ENCODE results near the gene C5orf22.

C5orf22 gene

GRCh38 chr5:31569068-31569467, 37.0 kb downstream of the C5orf22 start:
- DNase-seq (ENCODE audit: low read depth): no peak
- TF ChIP-seq MYC (IDR thresholded peaks at IDR 0.05; ENCODE audit: low read depth, low read length): no peak
- no peak for TF ChIP-seq CTCF (IDR thresholded peaks at IDR 0.05; ENCODE audit: low read depth, low read length)
- TF ChIP-seq MAX (IDR thresholded peaks at IDR 0.05; ENCODE audit: low read depth, low read length): no peak
- TF ChIP-seq POLR2A (IDR thresholded peaks at IDR 0.05; ENCODE audit: extremely low read depth, insufficient read length): no peak
- H3K4me3 ChIP-seq (ENCODE audit: low read depth, low read length): no peak overlapping the region

- no peak overlapping the region for H3K4me3 ChIP-seq (ENCODE audit: low read depth, low read length)
- DNase-seq (ENCODE audit: low read depth): no peak
- TF ChIP-seq MYC (IDR thresholded peaks at IDR 0.05; ENCODE audit: low read depth, low read length) (no peak), CTCF (IDR thresholded peaks at IDR 0.05; ENCODE audit: low read depth, low read length) (no peak), MAX (IDR thresholded peaks at IDR 0.05; ENCODE audit: low read depth, low read length) (no peak), POLR2A (IDR thresholded peaks at IDR 0.05; ENCODE audit: extremely low read depth, insufficient read length) (no peak)
These were observed 41.5 kb downstream of the C5orf22 start for GRCh38 chr5:31573494-31574142.

- H3K4me3 ChIP-seq (ENCODE audit: low read depth, low read length): no peak overlapping the region
- TF ChIP-seq POLR2A (IDR thresholded peaks at IDR 0.05; ENCODE audit: extremely low read depth, insufficient read length) (no peak), MAX (IDR thresholded peaks at IDR 0.05; ENCODE audit: low read depth, low read length) (no peak), CTCF (IDR thresholded peaks at IDR 0.05; ENCODE audit: low read depth, low read length) (no peak), MYC (IDR thresholded peaks at IDR 0.05; ENCODE audit: low read depth, low read length) (no peak)
- DNase-seq (ENCODE audit: low read depth): no peak
These were observed 42.7 kb downstream of the C5orf22 start for GRCh38 chr5:31574772-31575171.

- no peak overlapping the region for H3K4me3 ChIP-seq (ENCODE audit: low read depth, low read length)
- DNase-seq (ENCODE audit: low read depth): no peak
- no peak for TF ChIP-seq POLR2A (IDR thresholded peaks at IDR 0.05; ENCODE audit: extremely low read depth, insufficient read length)
- TF ChIP-seq MYC (IDR thresholded peaks at IDR 0.05; ENCODE audit: low read depth, low read length): no peak
- TF ChIP-seq MAX (IDR thresholded peaks at IDR 0.05; ENCODE audit: low read depth, low read length): no peak
- no peak for TF ChIP-seq CTCF (IDR thresholded peaks at IDR 0.05; ENCODE audit: low read depth, low read length)
These were observed 45.3 kb downstream of the C5orf22 start for GRCh38 chr5:31577438-31577837.

GRCh38 chr5:31579558-31579957, 47.5 kb downstream of the C5orf22 start:
- no peak for TF ChIP-seq MAX (IDR thresholded peaks at IDR 0.05; ENCODE audit: low read depth, low read length)
- no peak for TF ChIP-seq CTCF (IDR thresholded peaks at IDR 0.05; ENCODE audit: low read depth, low read length)
- TF ChIP-seq POLR2A (IDR thresholded peaks at IDR 0.05; ENCODE audit: extremely low read depth, insufficient read length): no peak
- no peak for TF ChIP-seq MYC (IDR thresholded peaks at IDR 0.05; ENCODE audit: low read depth, low read length)
- H3K4me3 ChIP-seq (ENCODE audit: low read depth, low read length): no peak overlapping the region
- DNase-seq (ENCODE audit: low read depth): no peak
